ENCODE results near the gene ING3.

ING3 gene

DNA sequence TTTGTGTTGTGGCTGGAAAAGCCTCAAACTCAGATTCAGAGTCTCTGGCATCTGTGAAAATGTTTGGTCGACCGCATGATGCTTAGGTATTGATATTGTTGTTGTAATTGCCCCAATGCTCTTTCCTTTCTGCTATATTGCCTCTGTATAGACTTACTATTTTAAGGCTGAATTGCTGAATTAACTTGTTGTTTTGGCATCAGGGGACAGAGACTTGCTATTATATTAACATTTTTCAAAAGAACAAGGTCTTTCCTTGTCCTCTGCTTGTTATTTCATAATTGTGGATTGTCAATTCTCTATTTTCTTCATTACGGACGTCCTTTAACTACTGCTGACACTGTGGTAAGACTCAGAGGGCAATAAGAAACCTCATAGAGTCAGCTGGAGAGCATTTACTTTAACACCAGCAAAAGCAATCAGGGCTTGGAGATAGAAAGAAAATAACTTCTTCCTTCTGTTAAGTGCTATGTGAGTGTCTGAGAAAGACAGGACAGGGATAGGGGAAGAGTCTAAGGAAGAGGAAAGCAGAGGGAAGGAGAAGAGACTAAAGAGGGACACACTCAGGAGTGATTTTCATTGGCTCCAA, 55.5 kb downstream of the ING3 start:
- no peak for DNase-seq

DNA sequence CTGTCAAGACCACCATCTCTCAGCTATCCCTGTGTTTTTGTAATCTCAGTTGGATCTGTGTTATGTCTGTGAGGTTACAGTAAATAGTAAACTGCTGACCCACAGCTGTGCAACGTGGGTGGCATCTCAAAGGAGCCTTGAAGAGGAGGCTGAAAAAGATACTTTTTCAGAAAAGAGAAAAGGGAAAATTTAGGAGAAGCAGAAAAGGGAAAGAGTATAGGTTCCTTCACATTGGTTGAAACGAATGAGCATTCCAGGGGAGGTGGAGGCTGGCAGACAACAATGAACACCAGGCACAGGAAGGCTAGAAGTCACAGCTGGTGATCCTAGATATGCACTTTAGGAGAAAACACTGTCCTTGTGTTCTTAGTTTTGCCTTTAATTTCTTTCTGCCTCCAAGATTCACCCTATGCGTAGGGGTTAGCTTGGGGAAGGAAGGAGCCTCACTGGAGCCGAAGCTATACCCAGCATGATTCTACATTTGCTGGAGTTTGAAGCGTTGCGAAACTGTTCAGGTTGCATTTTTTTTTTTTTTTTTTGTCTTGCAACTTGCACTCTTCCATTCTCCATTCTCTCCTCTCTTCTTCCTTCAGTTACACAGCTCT, 56.2 kb downstream of the ING3 start:
- DNase-seq: no peak

DNA sequence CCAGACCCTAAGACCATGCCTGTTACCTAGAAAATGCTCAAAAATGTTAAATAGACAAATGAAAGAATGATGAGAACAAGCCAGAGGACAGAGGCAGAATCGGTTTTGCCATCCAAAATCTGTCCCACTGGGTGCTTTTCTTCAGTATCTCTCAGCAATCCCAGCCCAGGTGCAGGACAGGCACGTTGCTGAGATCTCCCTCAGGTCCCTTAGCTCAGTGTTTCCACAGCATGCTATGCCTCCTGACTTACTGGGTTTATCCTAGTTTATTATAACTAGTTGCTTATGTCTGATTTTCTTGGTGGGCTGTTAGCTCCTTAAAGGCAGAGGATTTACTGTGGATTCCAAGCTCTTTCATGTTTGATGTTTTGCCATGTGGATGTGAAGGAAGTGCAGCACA, 58.2 kb downstream of the ING3 start:
- no peak for DNase-seq

DNA sequence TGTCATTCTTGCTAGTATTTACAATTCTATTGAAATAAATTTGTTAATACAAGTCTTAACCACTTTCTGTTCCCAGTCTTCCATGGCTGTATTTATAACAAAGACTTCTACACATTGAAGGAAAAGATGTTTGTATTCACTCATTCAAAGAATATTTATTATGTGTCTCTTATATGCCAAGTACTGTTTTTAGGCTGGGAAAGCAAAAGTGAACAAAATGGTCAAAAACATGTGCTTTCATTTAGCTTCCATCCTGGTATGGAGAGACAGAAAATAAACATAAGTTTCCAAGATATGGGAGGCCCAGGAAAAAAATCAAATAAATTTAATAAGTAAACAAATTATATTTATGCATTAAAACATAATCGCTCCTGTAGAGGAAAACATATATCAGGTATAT, 60.8 kb downstream of the ING3 start:
- no peak for DNase-seq

DNA sequence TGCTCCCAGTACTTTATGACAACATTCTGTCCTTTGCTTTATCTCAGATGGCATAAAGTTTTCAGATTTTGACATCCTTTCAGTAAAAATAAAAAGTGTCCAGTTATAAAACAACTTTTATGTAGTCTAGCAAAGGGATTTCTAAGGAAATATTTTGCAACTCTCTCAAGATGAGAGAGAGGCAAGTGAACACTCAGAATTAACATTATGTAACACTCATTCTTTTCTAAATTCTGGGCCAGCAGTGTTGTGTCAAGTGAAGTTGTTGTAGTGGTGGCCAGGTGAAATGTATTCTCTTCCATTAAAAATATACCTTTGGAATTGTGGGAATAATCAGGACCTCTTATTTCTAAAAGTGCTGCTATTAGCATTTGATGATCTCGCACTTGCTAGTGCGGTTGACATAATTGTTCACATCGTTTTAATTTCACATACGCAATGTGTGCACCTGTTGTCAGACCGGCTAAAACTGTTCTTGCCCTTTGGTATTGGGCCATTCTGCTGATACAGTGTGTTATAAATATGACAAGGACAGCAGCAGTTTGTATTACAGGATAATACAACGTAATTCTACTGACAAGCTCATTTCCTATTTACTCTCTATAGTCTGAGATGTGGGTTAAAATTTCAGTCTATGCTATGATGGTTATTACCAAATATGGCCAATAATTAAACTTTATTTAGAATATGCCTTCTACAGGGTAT, 61.7 kb downstream of the ING3 start:
- no peak for DNase-seq

DNA sequence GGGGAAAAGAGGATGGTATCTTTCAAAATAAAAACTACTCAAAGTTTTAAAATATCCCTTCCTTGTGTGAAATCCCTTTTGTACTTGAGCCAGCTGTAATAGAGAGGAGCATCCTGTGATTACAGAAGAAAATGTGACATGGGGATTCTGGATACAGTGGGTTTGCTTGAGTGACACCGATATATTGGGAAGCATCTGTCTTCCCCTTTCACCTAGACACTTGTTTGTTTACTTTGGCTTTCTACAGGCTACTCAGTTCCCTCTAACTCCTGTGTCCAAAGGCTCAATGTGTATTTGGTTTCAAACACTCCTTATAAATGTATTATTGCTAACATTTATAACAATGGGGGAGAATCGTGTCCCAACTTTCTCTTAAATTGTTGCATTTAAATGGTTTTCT, 62.3 kb downstream of the ING3 start:
- no peak for DNase-seq

DNA sequence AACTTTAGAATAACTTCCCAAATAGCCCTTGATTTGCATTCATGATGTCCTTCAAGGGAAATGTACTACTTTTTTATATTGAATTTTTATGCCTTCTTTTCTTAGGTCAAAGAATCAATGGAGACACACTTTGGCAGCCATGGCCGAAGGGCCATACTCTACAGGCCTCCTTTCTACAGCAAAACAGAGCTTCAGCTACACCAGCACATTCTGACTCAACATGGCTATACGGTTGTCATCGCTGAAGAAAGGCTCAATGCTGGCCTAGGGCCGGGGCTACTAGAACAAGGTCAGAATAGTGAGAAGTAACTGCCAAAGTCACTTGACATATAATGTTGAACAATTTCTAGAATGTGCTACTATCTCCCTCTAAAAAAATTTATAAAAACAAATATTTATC, 65.0 kb downstream of the ING3 start:
- no peak for DNase-seq

DNA sequence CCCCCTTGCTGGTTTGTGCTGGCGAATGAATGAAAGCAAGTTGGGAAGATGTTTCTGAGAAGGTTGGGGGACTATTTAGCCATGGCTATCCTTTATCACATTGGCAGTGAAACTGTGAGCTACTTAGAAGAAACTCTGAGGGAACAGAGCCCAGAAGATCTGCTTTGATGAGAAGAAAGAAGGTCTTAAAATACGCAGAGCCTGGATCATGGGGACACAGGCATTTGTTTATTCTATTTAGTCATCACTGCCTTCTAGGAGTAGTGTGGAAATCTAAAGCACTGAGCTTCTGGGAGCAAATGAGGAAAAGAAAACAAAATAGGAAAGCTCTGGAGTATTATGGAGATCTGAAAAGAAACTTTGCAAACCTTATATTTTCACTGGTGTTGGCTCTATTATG, 66.4 kb downstream of the ING3 start:
- DNase-seq: no peak

DNA sequence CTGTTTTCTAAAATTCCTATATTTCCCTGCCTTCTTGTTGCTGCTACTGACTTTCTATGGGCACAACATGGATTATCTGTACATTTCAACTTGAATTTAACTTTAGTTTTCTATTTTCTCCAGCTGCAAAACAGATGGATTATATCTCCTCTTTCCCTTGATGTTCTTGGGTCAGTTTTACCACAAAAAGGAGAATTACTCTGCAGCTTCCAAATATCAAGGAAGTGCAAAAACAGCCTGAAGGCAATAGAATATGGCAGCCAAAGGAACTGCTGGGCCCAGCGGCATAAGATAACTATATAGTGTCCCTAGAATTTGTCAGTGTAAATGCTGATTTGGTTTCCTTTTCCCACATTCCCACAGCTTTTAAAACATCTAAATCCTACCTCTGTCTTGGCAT, 67.0 kb downstream of the ING3 start:
- DNase-seq: no peak

DNA sequence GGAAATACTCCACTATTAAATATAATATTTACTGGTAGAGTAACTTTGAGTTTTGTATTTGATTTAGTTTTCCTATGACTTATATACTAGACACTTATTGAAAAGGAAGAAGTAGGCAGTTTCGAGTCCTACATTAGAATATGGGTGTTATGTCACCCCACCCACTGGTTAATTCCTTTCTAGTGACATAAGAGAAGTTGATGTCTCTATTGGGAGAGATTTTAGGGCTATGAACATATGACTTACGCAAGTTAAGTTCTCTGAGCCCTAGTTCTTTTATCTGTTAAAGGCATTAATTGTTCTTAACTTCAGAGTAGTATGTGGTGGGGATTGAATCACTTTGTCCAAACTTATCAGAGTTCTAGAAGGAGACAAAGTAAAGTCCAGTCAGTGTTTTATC, 68.4 kb downstream of the ING3 start:
- no peak for DNase-seq

DNA sequence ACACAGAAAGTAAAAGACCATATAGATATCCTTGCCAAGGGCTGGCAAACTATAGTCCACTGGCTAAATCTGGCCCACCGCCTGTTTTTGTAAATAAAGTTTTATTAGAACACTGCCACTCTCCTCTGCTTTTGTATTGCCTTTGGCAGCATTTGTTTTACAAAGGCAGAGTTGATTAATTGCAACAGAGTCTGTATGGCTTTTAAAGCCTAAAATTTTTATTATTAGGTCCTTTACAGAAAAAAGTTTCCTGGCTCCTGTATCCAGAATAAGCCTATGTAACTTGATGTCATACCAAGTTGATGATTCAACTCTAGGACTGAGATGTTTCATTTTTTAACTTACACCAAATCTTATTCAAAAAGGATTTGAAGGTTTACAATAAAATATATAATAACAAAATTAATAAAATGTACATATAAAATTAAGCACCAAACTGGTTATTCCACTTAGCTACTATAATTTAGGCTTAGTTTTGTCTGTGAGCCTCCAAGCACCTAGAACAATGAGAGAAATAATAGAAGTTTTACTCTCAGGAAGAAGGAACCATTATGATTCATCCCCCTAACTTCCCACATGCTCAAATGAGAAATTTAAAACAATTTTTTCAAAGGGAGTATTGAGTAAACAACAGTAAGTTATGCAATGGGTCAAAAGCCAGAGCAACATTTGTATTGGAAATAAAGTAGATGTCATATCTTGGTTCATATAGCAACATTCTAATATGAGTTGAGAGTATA, 69.8 kb downstream of the ING3 start:
- DNase-seq: no peak

DNA sequence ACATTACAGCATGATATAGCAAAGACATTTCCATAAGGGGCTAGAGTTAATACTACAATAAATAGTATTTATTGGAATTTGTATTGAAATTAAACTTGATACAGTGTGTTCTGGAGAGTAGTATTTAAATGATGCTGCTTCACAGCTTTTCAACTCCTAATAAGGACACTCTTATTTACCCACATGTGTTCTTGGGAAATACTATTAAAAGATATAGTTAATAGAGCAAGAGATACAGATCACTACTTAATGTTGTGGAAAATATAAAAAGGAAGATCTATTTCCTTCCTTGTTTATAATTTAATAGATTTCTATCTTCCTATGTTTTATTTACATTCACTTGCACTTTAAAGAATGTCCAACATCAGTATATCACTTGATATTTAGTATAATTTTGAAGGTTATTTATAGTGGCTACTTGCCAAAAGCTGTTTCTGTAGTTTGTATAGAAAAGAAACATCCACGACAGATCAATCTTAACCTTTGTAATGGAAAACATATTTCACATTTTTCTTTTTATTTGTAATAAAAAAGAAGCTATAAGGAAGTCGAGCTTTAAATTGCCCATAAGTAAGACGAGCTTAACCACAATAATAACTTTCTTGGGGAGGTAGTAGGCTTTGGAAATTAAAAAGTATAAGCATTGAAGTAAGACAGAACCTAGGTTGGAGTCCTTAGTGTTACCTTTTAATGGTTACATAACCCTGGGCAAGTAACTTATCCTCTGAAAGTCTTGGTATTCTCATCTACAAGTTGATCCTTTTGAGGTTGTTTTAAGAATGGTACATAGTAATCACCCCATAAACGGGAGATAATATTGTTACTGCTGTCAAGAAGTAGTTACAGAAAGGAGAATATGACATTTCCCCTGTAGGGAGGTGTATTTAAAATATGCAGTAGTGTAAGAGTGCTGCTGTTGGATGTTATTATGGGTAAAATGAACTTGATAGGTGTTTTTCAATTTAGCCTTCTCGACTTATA, 70.7 kb downstream of the ING3 start:
- no peak for DNase-seq

DNA sequence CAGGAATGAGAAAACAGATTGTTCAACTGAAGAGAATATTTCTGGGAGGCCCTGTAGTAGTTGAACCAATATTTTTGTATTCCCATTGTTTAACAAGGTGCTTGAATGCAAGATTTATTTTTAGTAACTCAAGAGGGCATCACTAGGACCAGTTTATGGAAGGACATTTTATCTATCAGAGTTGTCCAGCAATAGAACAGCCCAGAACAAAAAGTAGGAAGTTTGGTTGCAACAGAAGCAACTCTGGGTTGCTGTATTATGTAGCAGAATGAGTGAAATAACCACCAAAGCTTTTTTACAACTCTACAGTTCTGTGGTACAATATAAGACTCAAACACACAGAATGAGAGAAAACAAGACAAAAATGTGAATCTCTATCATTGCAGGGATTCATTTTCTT, 72.6 kb downstream of the ING3 start:
- no peak for DNase-seq

DNA sequence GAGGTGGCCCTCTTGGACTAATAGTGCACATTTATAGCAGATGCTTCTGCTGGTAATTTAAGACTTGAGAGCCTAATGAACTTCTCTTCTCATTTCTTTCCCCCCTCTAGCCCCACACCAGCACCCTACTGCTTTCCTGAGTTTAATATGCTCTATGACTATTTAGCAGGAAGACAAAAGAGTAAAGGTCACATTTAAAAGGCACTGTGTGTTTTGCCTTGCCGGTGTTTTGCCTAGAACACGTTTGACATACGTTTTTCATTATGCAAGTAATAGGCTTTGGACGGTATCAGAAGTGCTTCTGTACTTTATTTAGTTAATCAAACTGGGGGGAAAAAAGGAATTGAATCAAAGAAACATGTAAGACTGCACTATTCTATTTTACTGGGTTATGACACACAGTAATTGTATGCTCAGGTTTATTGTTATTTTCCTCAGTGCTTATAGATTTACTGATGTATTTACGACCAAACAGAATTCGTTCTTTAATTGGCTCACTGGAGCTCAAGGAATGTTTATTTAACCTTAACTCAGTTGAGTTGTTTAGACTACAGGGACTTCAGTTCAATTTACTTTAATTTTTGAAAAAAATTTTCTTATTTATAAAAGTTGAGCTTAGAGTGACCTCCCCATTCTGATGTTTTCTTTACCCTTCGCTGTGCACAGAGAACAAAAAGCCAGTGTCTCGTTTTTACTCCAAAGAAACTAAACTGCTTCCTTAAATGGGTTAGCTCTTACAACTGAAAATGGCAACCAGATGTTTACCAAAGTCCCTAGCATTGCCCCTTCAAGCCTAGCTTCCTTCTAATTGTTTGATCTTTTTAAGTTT, 73.3 kb downstream of the ING3 start:
- no peak for DNase-seq

DNA sequence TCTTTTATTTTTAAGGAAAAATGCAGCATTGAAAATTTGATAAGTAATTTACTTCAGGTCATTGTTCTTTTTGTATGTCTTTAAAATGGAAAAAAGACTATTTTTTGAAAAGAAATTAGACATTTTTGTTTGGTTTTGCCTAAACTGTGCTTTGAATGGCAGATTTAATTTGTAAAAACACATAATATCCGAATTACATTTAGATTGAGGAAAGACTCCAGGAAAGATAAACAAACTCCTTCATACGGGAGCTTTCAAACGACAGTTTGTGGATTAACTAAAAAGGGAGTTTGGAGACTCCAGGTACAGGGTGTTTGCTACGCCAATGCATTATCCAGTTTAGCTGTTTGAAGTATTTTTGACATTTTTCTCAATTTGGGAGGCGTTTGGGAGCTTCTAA, 74.0 kb downstream of the ING3 start:
- DNase-seq: no peak

DNA sequence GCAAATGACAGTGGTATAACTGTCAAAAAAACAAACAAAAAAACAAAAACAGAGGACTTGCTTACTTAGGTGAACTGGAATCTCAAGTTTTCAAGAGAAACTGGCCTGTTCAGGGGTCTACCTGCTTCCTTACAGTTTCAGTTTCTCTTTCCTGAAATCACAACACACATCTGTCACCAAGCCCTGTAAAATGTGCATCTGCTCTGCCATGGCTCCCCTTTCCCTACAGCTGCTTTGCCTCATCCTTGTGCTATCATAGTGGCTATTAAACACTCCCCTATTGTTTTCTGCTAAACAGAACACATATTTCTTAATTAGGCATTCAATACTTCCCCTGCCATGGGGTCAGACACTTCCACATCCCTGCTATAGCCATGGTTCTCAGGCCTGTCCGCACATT, 75.6 kb downstream of the ING3 start:
- no peak for DNase-seq

DNA sequence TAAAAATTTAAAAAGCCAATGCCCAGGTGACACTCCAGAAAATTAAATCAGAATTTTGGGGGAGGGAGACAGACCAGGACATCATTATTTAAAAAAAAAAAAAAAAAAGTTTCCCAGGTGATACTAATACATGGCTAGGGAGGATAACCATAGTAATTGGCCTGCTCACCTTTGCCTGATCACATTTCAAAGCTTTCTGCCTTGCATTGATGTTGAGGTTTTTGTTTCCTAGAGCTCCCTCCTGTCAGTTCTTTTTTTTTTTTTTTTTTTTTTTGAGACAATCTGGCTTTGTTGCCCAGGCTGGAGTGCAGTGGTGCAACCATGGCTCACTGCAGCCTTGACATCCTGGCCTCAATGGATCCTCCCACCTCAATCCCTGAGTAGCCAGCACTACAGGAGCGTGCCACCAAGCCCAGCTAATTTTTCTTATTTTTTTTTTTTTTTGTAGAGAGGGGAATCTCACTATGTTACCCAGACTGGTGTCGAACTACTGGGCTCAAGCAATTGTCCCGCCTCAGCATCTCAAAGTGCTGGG, 76.1 kb downstream of the ING3 start:
- no peak for DNase-seq

Measured in left hindlimb (tissue), 1 donor.